Endothelial cell of umbilical vein (primary cell): ENCODE results near the gene IGSF11. TPM values are rescaled to one million over a fixed set of nuclear protein-coding genes. Genes with fewer than 3 reads are reported as not detected.

ENCODE experiments used
- BruUV-seq: library from RNA; stranded (reverse); fragments of 400-500 nt; replicated peaks from 2 replicates; lab custom pipeline; 2021; lab: Mats Ljungman, UMichigan
- CTCF ChIA-PET: fragments of 300-600, 350-600 bp; sonication (Branson Sonifier 250); formaldehyde crosslinking; loops from one replicate; lab custom pipeline; 2021; ENCODE audit warnings: antibody characterized with exemption, inconsistent platforms; lab: Charles Lee
- POLR2A ChIA-PET: fragments of 300-600, 350-600 bp; sonication (Branson Sonifier 250); formaldehyde crosslinking; loops from one replicate; lab custom pipeline; 2021; ENCODE audit warnings: antibody characterized with exemption, inconsistent platforms; lab: Charles Lee
- DNase-seq: peaks from one replicate; pipeline ENCODE4 v3.0.0-alpha.2; 2011; ENCODE audit warnings: low read depth, low spot score
- FAIRE-seq: peaks from 2 replicates; lab custom pipeline; 2011; peaks lifted over from hg19 to GRCh38; lab: Jason Lieb, UNC
- H2AFZ ChIP-seq: 2 replicates; pipeline ENCODE4 v1.6.0; 2012; ENCODE audit warnings: low read depth, low read length, control low read depth, inconsistent platforms
- H3K27ac ChIP-seq: 2 replicates; pipeline ENCODE4 v1.5.1; 2011; ENCODE audit warnings: low read depth, mild to moderate bottlenecking, control low read depth, low read length, moderate library complexity; ENCODE audit not compliant: insufficient read depth
- H3K27me3 ChIP-seq, 2 experiments: 2 replicates each; pipeline versions ENCODE4 v1.6.0 to v1.6.1; 2011; ENCODE audit warnings: low read length in 2 of 2, mixed read lengths in 1 of 2; ENCODE audit not compliant: control insufficient read depth in 2 of 2, insufficient read depth in 2 of 2
- H3K36me3 ChIP-seq, 2 experiments: 2 replicates in 1 of 2; 3 replicates in 1 of 2; pipeline ENCODE4 v1.5.1; 2011; ENCODE audit warnings: low read length in 2 of 2, mild to moderate bottlenecking in 1 of 2, moderate library complexity in 1 of 2; ENCODE audit not compliant: control insufficient read depth in 2 of 2, insufficient read depth in 2 of 2; ENCODE audit errors: extremely low read depth in 1 of 2
- H3K4me1 ChIP-seq: 3 replicates; pipeline ENCODE4 v1.5.1; 2011; ENCODE audit warnings: mild to moderate bottlenecking, low read length; ENCODE audit not compliant: control insufficient read depth, insufficient read depth; ENCODE audit errors: extremely low read depth
- H3K4me2 ChIP-seq: 2 replicates; pipeline ENCODE4 v1.6.1; 2011; ENCODE audit warnings: low read length, control low read depth, mixed read lengths; ENCODE audit not compliant: insufficient read depth
- H3K4me3 ChIP-seq, 3 experiments: fragments of 200-600 bp in 1 of 3; sonication (generic), shearing (Covaris generic) in 1 of 3; replicated peaks in 1 of 3; 2 replicates each; pipeline ENCODE4 v1.5.1; 2011 to 2016; ENCODE audit warnings: control low read depth in 3 of 3, low read length in 3 of 3, mild to moderate bottlenecking in 2 of 3, inconsistent platforms in 1 of 3, low read depth in 1 of 3, moderate library complexity in 1 of 3; ENCODE audit not compliant: insufficient read depth in 1 of 3
- H3K79me2 ChIP-seq: 2 replicates; pipeline ENCODE4 v1.6.0; 2012; ENCODE audit warnings: low read length, inconsistent platforms; ENCODE audit not compliant: control insufficient read depth, insufficient read depth
- H3K9ac ChIP-seq: replicated peaks from 2 replicates; pipeline ENCODE3; 2011; ENCODE audit warnings: low read length, control low read depth; ENCODE audit not compliant: insufficient read depth; ENCODE audit errors: extremely low read depth
- H3K9me1 ChIP-seq: replicated peaks from 3 replicates; pipeline ENCODE4 v1.6.0; 2011; ENCODE audit warnings: mild to moderate bottlenecking, low read length; ENCODE audit not compliant: control insufficient read depth, insufficient read depth; ENCODE audit errors: extremely low read depth
- H3K9me3 ChIP-seq: replicated peaks from 2 replicates; pipeline ENCODE4 v1.5.1; 2012; ENCODE audit warnings: low read length, inconsistent platforms; ENCODE audit not compliant: control insufficient read depth, insufficient read depth
- H4K20me1 ChIP-seq: replicated peaks from 2 replicates; pipeline ENCODE3; 2011; ENCODE audit warnings: mild to moderate bottlenecking, low read length; ENCODE audit not compliant: control insufficient read depth, insufficient read depth; ENCODE audit errors: extremely low read depth
- CTCF ChIP-seq, 2 donors: IDR thresholded peaks; 1 replicate in 1 of 2; 2 replicates in 1 of 2; pipeline ENCODE4 v1.5.1; 2011; ENCODE audit warnings: low read length in 2 of 2, mild to moderate bottlenecking in 2 of 2, moderate library complexity in 2 of 2, control low read depth in 1 of 2, inconsistent platforms in 1 of 2, low read depth in 1 of 2; ENCODE audit not compliant: insufficient read depth in 1 of 2; ENCODE audit errors: extremely low read depth in 1 of 2
- EZH2 ChIP-seq: IDR thresholded peaks from 2 replicates; pipeline ENCODE4 v1.6.1; 2012; ENCODE audit warnings: borderline replicate concordance, low read depth, mild to moderate bottlenecking, moderate library complexity, low read length, inconsistent platforms; ENCODE audit not compliant: severe bottlenecking
- FOS ChIP-seq: IDR thresholded peaks from 2 replicates; pipeline ENCODE4 v1.6.1; 2011; ENCODE audit warnings: mild to moderate bottlenecking, low read length, moderate library complexity, borderline replicate concordance; ENCODE audit not compliant: insufficient read depth
- GATA2 ChIP-seq: IDR thresholded peaks from 2 replicates; pipeline ENCODE4 v1.7.0; 2011; ENCODE audit warnings: low read depth, mild to moderate bottlenecking, moderate library complexity, mixed read lengths, low read length; ENCODE audit not compliant: insufficient read length, insufficient read depth
- JUN ChIP-seq: IDR thresholded peaks from 2 replicates; pipeline ENCODE4 v1.6.1; 2011; ENCODE audit warnings: borderline replicate concordance, low read depth; ENCODE audit not compliant: insufficient read length, insufficient read depth
- MAX ChIP-seq: IDR thresholded peaks from 2 replicates; pipeline ENCODE4 v1.6.1; 2011; ENCODE audit not compliant: insufficient read depth, insufficient read length
- MYC ChIP-seq: IDR thresholded peaks from one replicate; pipeline ENCODE4 v1.6.1; 2011; ENCODE audit warnings: mild to moderate bottlenecking, low read depth, low read length
- POLR2A ChIP-seq: IDR thresholded peaks from 2 replicates; pipeline ENCODE4 v1.6.1; 2012; ENCODE audit warnings: low read depth, mild to moderate bottlenecking, control low read depth, low read length
- POLR2AphosphoS5 ChIP-seq: IDR thresholded peaks from 2 replicates; pipeline ENCODE4 v1.6.1; 2012; ENCODE audit warnings: low read depth, mild to moderate bottlenecking, control low read depth, low read length, moderate library complexity; ENCODE audit not compliant: insufficient read depth
- dilution Hi-C: fragments of 300-500 bp; cut with MboI; formaldehyde crosslinking; loops from one replicate; pipeline ENCODE4 v1.15.0; 2019; ENCODE audit warnings: low sequenced_read_pairs; ENCODE audit not compliant: extremely low pct_ligation_motif_present
- intact Hi-C: fragments of 100-400 bp; cut with micrococcal nuclease; formaldehyde crosslinking; loops from one replicate; pipeline ENCODE4 v1.10.0; 2022
- polyA plus RNA-seq, 4 experiments: library from polyadenylated mRNA; depleted of rRNA in 3 of 4; stranded (reverse) in 3 of 4; unstranded in 1 of 4; fragments of >200 nt; gene quantifications; 2 replicates each; pipeline versions ENCODE4 v1.2.1 to v1.2.3, GENCODE V29; 2011 to 2012; ENCODE audit warnings: missing spikeins in 1 of 4
- total RNA-seq: library from RNA; stranded (reverse); gene quantifications from 2 replicates; pipeline ENCODE4 v1.2.3, GENCODE V29; 2021

Gene IGSF11
- total and polyA plus RNA-seq, 2 donors (not counting 3 experiments of a cell fraction or from before 2014, with no cell fraction given) = not detected

- H3K4me2 ChIP-seq = no peak overlapping the region
- no peak for TF ChIP-seq GATA2
- TF ChIP-seq MYC = no peak
- no peak for TF ChIP-seq POLR2AphosphoS5
- CTCF ChIA-PET = no interaction called here
These were observed 124.3 kb downstream of the IGSF11 start for GRCh38 chr3:118910332-118910731.

GRCh38 chr3:118909763-118910162 is 124.9 kb downstream of the IGSF11 start:
- no TSS peak for BruUV-seq
- H3K27me3 ChIP-seq = no peaks in the 10 kb centered on the region
- H3K4me1 ChIP-seq = no peaks in the 10 kb centered on the region
- H3K9me3 ChIP-seq = no peaks in the 10 kb centered on the region
- dilution Hi-C loops (no loop called here), intact Hi-C loops (no loop called here)
- H3K79me2 ChIP-seq = no peaks in the 10 kb centered on the region
- ChIA-PET POLR2A (no interaction called here), CTCF (interaction anchor here (0.7 kb wide), 1 partner anchor 25 kb away, joined by 3 read pairs; no protein-coding TSS in a partner anchor)
- no peaks in the 10 kb centered on the region for H4K20me1 ChIP-seq
- H3K9me1 ChIP-seq = no peaks in the 10 kb centered on the region
- no peak for FAIRE-seq
- no peak for DNase-seq
- H2AFZ ChIP-seq = no peak overlapping the region
- H3K27ac ChIP-seq = no peak overlapping the region
- H3K4me3 ChIP-seq = no peak overlapping the region
- H3K4me2 ChIP-seq = no peak overlapping the region
- no peaks in the 10 kb centered on the region for H3K36me3 ChIP-seq
- no peak for TF ChIP-seq MYC
- no peak for TF ChIP-seq MAX
- TF ChIP-seq GATA2 = no peak
- no peak for TF ChIP-seq EZH2
- TF ChIP-seq POLR2A = no peak
- TF ChIP-seq CTCF (IDR thresholded peaks at IDR 0.05; ENCODE audit: extremely low read depth in 1 of 2, insufficient read depth in 1 of 2, low read depth in 1 of 2, low read length in 2 of 2) = no peak
- no peak for TF ChIP-seq FOS
- TF ChIP-seq JUN = no peak
- TF ChIP-seq POLR2AphosphoS5 = no peak
- no peak overlapping the region for H3K9ac ChIP-seq

More at GRCh38 chr3:118910332-118910731, 124.3 kb downstream of the IGSF11 start:
- FAIRE-seq = no peak
- no peak for DNase-seq
- intact Hi-C loops = no loop called here
- dilution Hi-C loops = no loop called here
- H3K79me2 ChIP-seq = no peaks in the 10 kb centered on the region
- H3K27ac ChIP-seq = no peak overlapping the region
- no peaks in the 10 kb centered on the region for H4K20me1 ChIP-seq
- no peaks in the 10 kb centered on the region for H3K9me3 ChIP-seq
- H3K36me3 ChIP-seq = no peaks in the 10 kb centered on the region
- no peak overlapping the region for H3K4me3 ChIP-seq
- H3K27me3 ChIP-seq = no peaks in the 10 kb centered on the region
- no peak overlapping the region for H2AFZ ChIP-seq
- no peaks in the 10 kb centered on the region for H3K9me1 ChIP-seq
- no TSS peak for BruUV-seq
- H3K4me1 ChIP-seq = no peaks in the 10 kb centered on the region
- H3K9ac ChIP-seq = no peak overlapping the region
- POLR2A ChIA-PET = no interaction called here
